LNCaP clone FGC (cell line): ENCODE data around the gene RAD51B.

Experiments
- DNase-seq: peaks from one replicate; pipeline ENCODE4 v3.0.0-alpha.2; 2011; ENCODE audit warnings: low read depth
- H3K4me3 ChIP-seq: 2 replicates; pipeline ENCODE4 v1.5.1; 2011; ENCODE audit warnings: mild to moderate bottlenecking, low read depth, low read length, control low read depth
- CTCF ChIP-seq: IDR thresholded peaks from 2 replicates; pipeline ENCODE4 v1.5.1; 2012; ENCODE audit warnings: mild to moderate bottlenecking; ENCODE audit not compliant: control insufficient read depth, insufficient read depth; ENCODE audit errors: extremely low read depth

The RAD51B gene

GRCh38 chr14:68677476-68677875 lies 857.9 kb downstream of the RAD51B start:
- DNase-seq, result no peak
- H3K4me3 ChIP-seq, result no peak overlapping the region
- no peak for TF ChIP-seq CTCF

- DNase-seq, result no peak
- TF ChIP-seq CTCF, result no peak
- no peak overlapping the region for H3K4me3 ChIP-seq
Observed at GRCh38 chr14:68677901-68678300, 858.3 kb downstream of the RAD51B start.

- H3K4me3 ChIP-seq, result no peak overlapping the region
- TF ChIP-seq CTCF, result no peak
- no peak for DNase-seq
Observed at GRCh38 chr14:68678471-68678870, 858.9 kb downstream of the RAD51B start.

GRCh38 chr14:68679301-68679700 lies 859.7 kb downstream of the RAD51B start:
- no peak for DNase-seq
- no peak overlapping the region for H3K4me3 ChIP-seq
- no peak for TF ChIP-seq CTCF

GRCh38 chr14:68679746-68680467 lies 860.3 kb downstream of the RAD51B start:
- DNase-seq, result no peak
- no peak for TF ChIP-seq CTCF
- no peak overlapping the region for H3K4me3 ChIP-seq

GRCh38 chr14:68680541-68681051 lies 861.0 kb downstream of the RAD51B start:
- H3K4me3 ChIP-seq, result no peak overlapping the region
- TF ChIP-seq CTCF, result no peak
- no peak for DNase-seq
